Effector memory CD4-positive, alpha-beta T cell (primary cell): ENCODE measurements around the gene CEMIP2.
A peak's percentile ranks its signal among the peaks of the same experiment; 100 is the strongest.
"Not testable (repeated sequence)": the region's sequence is repeated elsewhere in the genome, so short reads cannot be mapped to it uniquely, and the experiment has no call there.

Experiments
- DNase-seq, 3 donors: peaks; one replicate each; pipeline ENCODE4 v3.0.0-alpha.2; 2020
- H3K27ac ChIP-seq: 2 replicates; pipeline ENCODE4 v1.7.0; 2013; ENCODE audit warnings: mild to moderate bottlenecking, low read length, moderate library complexity; ENCODE audit not compliant: insufficient read depth, poor library complexity, severe bottlenecking
- H3K27me3 ChIP-seq: replicated peaks from 2 replicates; pipeline ENCODE4 v1.7.0; 2013; ENCODE audit warnings: mild to moderate bottlenecking, low read length; ENCODE audit not compliant: insufficient read depth, control insufficient read depth, poor library complexity, severe bottlenecking
- H3K36me3 ChIP-seq: 2 replicates; pipeline ENCODE4 v1.7.0; 2013; ENCODE audit warnings: mild to moderate bottlenecking, low read length, moderate library complexity; ENCODE audit not compliant: control insufficient read depth, insufficient read depth
- H3K4me1 ChIP-seq: 2 replicates; pipeline ENCODE4 v1.7.0; 2013; ENCODE audit warnings: low read length, mild to moderate bottlenecking; ENCODE audit not compliant: control insufficient read depth, insufficient read depth, poor library complexity, severe bottlenecking
- H3K4me3 ChIP-seq: 2 replicates; pipeline ENCODE4 v1.7.0; 2013; ENCODE audit warnings: low read length, low read depth, mild to moderate bottlenecking; ENCODE audit not compliant: insufficient read depth, poor library complexity, severe bottlenecking
- H3K9me3 ChIP-seq: 2 replicates; pipeline ENCODE4 v1.7.0; 2013; ENCODE audit warnings: mild to moderate bottlenecking, low read length, moderate library complexity; ENCODE audit not compliant: control insufficient read depth

The CEMIP2 gene

GRCh38 chr9:71657276-71657675 lies 111.0 kb downstream of the CEMIP2 start:
- H3K9me3 ChIP-seq, H3K4me3 ChIP-seq, H3K27ac ChIP-seq, H3K27me3 ChIP-seq, H3K4me1 ChIP-seq, H3K36me3 ChIP-seq, DNase-seq: not testable (repeated sequence)

GRCh38 chr9:71656496-71656895 lies 111.8 kb downstream of the CEMIP2 start:
- DNase-seq: no peak
- Histone ChIP-seq H3K27me3 (no peaks in the 10 kb centered on the region), H3K4me1 (no peaks in the 10 kb centered on the region), H3K36me3 (no peaks in the 10 kb centered on the region), H3K27ac (no peak overlapping the region), H3K9me3 (no peaks in the 10 kb centered on the region), H3K4me3 (no peak overlapping the region)

GRCh38 chr9:71655778-71656177 lies 112.5 kb downstream of the CEMIP2 start:
- Histone ChIP-seq H3K27ac (no peak overlapping the region), H3K36me3 (no peaks in the 10 kb centered on the region), H3K9me3 (no peaks in the 10 kb centered on the region), H3K4me1 (no peaks in the 10 kb centered on the region), H3K27me3 (no peaks in the 10 kb centered on the region), H3K4me3 (no peak overlapping the region)
- DNase-seq: no peak

- no peak for DNase-seq
- H3K27me3 ChIP-seq: no peaks in the 10 kb centered on the region
- H3K27ac ChIP-seq: no peak overlapping the region
- H3K4me1 ChIP-seq: no peaks in the 10 kb centered on the region
- H3K36me3 ChIP-seq: no peaks in the 10 kb centered on the region
- no peaks in the 10 kb centered on the region for H3K9me3 ChIP-seq
- no peak overlapping the region for H3K4me3 ChIP-seq
Observed at GRCh38 chr9:71655141-71655540, 113.2 kb downstream of the CEMIP2 start.

DNA sequence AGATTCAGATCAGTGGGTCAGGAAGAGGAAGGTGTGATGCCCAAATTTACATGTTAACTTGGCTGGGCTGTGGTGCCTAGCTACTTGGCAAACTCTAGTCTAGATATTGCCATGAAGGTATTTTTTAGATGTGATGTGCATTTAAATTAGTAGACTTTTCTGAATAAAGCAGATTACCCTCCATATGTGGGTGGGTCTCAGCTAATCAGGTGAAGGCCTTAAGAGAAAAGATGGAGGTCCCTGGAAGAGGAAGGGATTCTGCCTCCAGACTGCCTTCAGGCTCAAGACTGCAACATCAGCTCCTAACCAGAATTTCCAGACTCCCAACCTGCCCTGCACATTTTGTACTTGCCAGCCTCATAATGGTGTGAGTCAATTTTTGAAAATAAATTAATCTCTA lies 115.8 kb downstream of the CEMIP2 start:
- H3K36me3 ChIP-seq: no peaks in the 10 kb centered on the region
- no peak overlapping the region for H3K27ac ChIP-seq
- no peak for DNase-seq
- H3K4me1 ChIP-seq: peaks cover 5% of the 10 kb centered on the region
- H3K27me3 ChIP-seq: no peaks in the 10 kb centered on the region
- no peak overlapping the region for H3K4me3 ChIP-seq
- no peaks in the 10 kb centered on the region for H3K9me3 ChIP-seq

DNA sequence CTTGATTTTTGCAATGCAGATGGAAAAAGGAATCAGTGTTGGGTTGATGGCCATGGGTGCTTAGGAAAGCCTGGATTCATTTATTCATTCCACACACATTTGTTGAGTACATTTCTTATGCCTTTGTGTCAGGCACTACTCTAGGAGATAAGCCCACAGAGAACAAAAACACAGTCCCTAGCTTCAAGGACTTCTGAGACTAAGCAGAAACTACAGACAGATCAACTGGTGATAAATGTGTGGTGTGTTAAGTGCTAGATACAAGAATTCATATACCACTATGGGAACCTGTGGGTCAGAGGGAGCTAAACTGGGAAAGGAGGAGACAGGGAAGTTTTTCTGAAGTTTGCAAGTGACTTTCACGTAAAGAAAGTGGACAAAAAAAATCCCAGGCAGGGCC lies 119.9 kb downstream of the CEMIP2 start:
- Histone ChIP-seq H3K4me3 (no peak overlapping the region), H3K27me3 (no peaks in the 10 kb centered on the region), H3K27ac (no peak overlapping the region), H3K4me1 (peaks cover 10% of the 10 kb centered on the region), H3K9me3 (no peaks in the 10 kb centered on the region), H3K36me3 (no peaks in the 10 kb centered on the region)
- DNase-seq: no peak

- DNase-seq: peak in 1 of 3 donors; percentile 0
- Histone ChIP-seq H3K27me3 (no peaks in the 10 kb centered on the region), H3K36me3 (no peaks in the 10 kb centered on the region), H3K4me1 (peaks cover 10% of the 10 kb centered on the region), H3K4me3 (no peak overlapping the region), H3K9me3 (no peaks in the 10 kb centered on the region), H3K27ac (no peak overlapping the region)
Observed at GRCh38 chr9:71647094-71647591, 121.2 kb downstream of the CEMIP2 start.

DNA sequence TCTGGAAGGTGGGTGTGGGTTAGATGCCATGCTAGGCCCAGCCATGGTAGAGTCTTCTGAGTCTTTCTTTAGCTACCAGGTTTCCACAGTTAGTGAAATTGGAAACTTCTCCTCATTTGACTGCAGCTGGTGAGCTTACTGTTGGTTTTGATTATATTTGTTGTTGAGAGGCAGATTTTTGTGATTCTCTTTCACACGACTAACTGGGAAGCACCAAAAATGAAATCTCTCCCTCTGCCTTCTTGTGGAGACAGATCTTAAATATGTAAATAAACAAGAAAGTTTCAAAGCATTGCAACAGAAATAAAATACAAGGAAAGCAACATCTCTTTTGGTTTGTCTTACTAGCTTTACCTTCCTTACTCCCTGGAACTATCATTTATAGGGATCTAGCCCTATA lies 122.2 kb downstream of the CEMIP2 start:
- Histone ChIP-seq H3K4me3 (no peak overlapping the region), H3K9me3 (no peaks in the 10 kb centered on the region), H3K36me3 (no peaks in the 10 kb centered on the region), H3K27ac (no peak overlapping the region), H3K4me1 (peaks cover 10% of the 10 kb centered on the region), H3K27me3 (no peaks in the 10 kb centered on the region)
- no peak for DNase-seq

DNA sequence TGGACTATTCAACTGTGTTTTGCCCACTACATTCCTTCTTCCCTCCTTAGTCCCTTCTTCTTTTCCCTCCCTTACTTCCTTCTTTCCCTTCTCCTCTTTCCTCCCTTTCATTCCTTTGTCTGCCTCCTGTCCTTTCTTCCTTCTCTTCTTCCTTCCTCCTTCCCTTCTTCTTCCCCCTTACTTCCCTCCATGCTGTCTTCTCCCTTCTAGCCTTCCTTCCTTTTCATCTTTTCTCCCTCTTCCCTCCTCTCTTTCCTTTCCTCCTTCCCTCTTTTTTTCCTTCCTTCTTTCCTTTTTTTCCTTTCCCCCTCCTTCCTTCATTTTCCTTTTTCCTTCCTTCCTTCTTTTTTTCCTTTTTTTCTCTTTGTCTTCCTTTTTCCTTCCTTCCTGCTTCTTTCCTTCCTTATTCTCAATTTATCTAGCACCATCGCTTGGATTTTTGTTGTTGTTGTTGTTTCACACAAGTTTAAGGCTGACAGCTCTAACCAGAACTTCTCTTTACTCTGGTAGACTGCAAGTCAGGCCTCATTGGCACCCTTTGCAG lies 123.4 kb downstream of the CEMIP2 start:
- peaks cover 10% of the 10 kb centered on the region for H3K4me1 ChIP-seq
- no peak for DNase-seq
- no peaks in the 10 kb centered on the region for H3K9me3 ChIP-seq
- H3K27me3 ChIP-seq: no peaks in the 10 kb centered on the region
- no peaks in the 10 kb centered on the region for H3K36me3 ChIP-seq
- no peak overlapping the region for H3K27ac ChIP-seq
- no peak overlapping the region for H3K4me3 ChIP-seq

- no peak for DNase-seq
- Histone ChIP-seq H3K4me1 (peaks cover 10% of the 10 kb centered on the region), H3K9me3 (no peaks in the 10 kb centered on the region), H3K27ac (no peak overlapping the region), H3K36me3 (no peaks in the 10 kb centered on the region), H3K27me3 (no peaks in the 10 kb centered on the region), H3K4me3 (no peak overlapping the region)
Observed at GRCh38 chr9:71643330-71643729, 125.0 kb downstream of the CEMIP2 start.
